HG02970 (cell line): ENCODE results near the gene EVA1C.
"Not testable (repeated sequence)": the region's sequence is repeated elsewhere in the genome, so short reads cannot be mapped to it uniquely, and the experiment has no call there.

ENCODE experiments used
- ATAC-seq: cut with Tn5 transposase; IDR thresholded peaks from one replicate; pipeline ENCODE4 v1.9.1; 2021; ENCODE audit warnings: mild to moderate bottlenecking, moderate library complexity, moderate number of reproducible peaks; ENCODE audit not compliant: unreplicated experiment, low FRiP score

Gene EVA1C

GRCh38 chr21:32549886-32550285, 137.4 kb downstream of the EVA1C start:
- ATAC-seq = no peak

GRCh38 chr21:32554832-32555638, 142.5 kb downstream of the EVA1C start:
- ATAC-seq = no peak

- ATAC-seq = no peak
These were observed 145.6 kb downstream of the EVA1C start for GRCh38 chr21:32558106-32558505.

- ATAC-seq = no peak
These were observed 146.6 kb downstream of the EVA1C start for GRCh38 chr21:32559006-32559610.

GRCh38 chr21:32560896-32561295, 148.4 kb downstream of the EVA1C start:
- ATAC-seq = no peak

GRCh38 chr21:32561476-32561875, 149.0 kb downstream of the EVA1C start:
- ATAC-seq = not testable (repeated sequence)

GRCh38 chr21:32562426-32562825, 149.9 kb downstream of the EVA1C start:
- ATAC-seq = no peak

- ATAC-seq = no peak
These were observed 150.4 kb downstream of the EVA1C start for GRCh38 chr21:32562915-32563314.
